Gastrocnemius medialis (tissue), 4 donors: ENCODE data around the gene ADAT2. TPM values are rescaled to one million over a fixed set of nuclear protein-coding genes. Genes with fewer than 3 reads are reported as not detected.
A peak's percentile ranks its signal among the peaks of the same experiment; 100 is the strongest.

Source experiments
- ATAC-seq, 2 donors: fragments of 150-250 bp; one replicate each; pipeline ENCODE4 v1.9.1; 2016
- DNase-seq, 2 donors: peaks; one replicate each; pipeline ENCODE4 v3.0.0-alpha.2; 2019
- H3K27ac ChIP-seq, 4 donors: fragments of 200-600 bp; sonication (generic); 1 replicate in 1 of 4; 2 replicates in 3 of 4; pipeline ENCODE4 v1.5.1; 2016 to 2018; ENCODE audit warnings: mild to moderate bottlenecking in 2 of 4, moderate library complexity in 1 of 4
- H3K27me3 ChIP-seq, 3 donors: fragments of 200-600 bp; sonication (generic) in 2 of 3; 1 replicate in 1 of 3; 2 replicates in 2 of 3; pipeline versions ENCODE4 v1.5.1 to v1.6.0; 2016 to 2019; ENCODE audit warnings: mild to moderate bottlenecking in 1 of 3, moderate library complexity in 1 of 3
- H3K36me3 ChIP-seq, 2 donors: fragments of 200-600 bp; sonication (generic) in 1 of 2; one replicate each; pipeline ENCODE4 v1.5.1; 2017 to 2018
- H3K4me1 ChIP-seq, 2 donors: fragments of 200-600 bp; sonication (generic) in 1 of 2; one replicate each; pipeline ENCODE4 v1.5.1; 2016 to 2017; ENCODE audit warnings: mild to moderate bottlenecking in 2 of 2
- H3K4me3 ChIP-seq, 4 donors: fragments of 200-600 bp; sonication (generic) in 3 of 4; 1 replicate in 1 of 4; 2 replicates in 3 of 4; pipeline ENCODE4 v1.5.1; 2016 to 2019; ENCODE audit warnings: mild to moderate bottlenecking in 2 of 4
- H3K9me3 ChIP-seq, 3 donors: fragments of 200-600 bp; sonication (generic) in 2 of 3; 1 replicate in 1 of 3; 2 replicates in 2 of 3; pipeline ENCODE4 v1.5.1; 2016 to 2019
- CTCF ChIP-seq, 5 experiments: fragments of 450-650 bp in 3 of 5; fragments of 200-600 bp in 2 of 5; sonication (generic) in 2 of 5; IDR thresholded peaks in 4 of 5; conservative IDR thresholded peaks in 1 of 5; 1 replicate in 4 of 5; 2 replicates in 1 of 5; pipeline ENCODE4 v1.5.1; 2016 to 2019; ENCODE audit warnings: antibody characterized with exemption in 5 of 5, mild to moderate bottlenecking in 3 of 5, moderate library complexity in 3 of 5
- POLR2A ChIP-seq, 2 donors: fragments of 450-650 bp; IDR thresholded peaks; one replicate each; pipeline ENCODE4 v1.6.1; 2017; ENCODE audit warnings: antibody characterized with exemption in 2 of 2, mild to moderate bottlenecking in 2 of 2, moderate library complexity in 2 of 2
- in situ Hi-C, 4 donors: fragments of 200-750 bp; cut with MboI; loops; one replicate each; pipeline versions ENCODE4 v1.15.0 to v1.8.0; 2017; ENCODE audit warnings: low sequenced_read_pairs in 4 of 4
- intact Hi-C: fragments of 100-400 bp; cut with DNase I; formaldehyde crosslinking; loops from one replicate; pipeline ENCODE4 v1.15.1; 2023; ENCODE audit warnings: low total_unique reads
- total RNA-seq, 4 donors: library from RNA; depleted of rRNA; stranded (reverse); fragments of >200 nt; gene quantifications; one replicate each; pipeline versions ENCODE4 v1.1.0 to v1.2.3, GENCODE V29; 2016

The ADAT2 gene
- total RNA-seq, 4 donors from 2014 or later: 0.16 to 4.4 (median 0.94) TPM

- Histone ChIP-seq H3K27ac (no peak overlapping the region), H3K27me3 (peaks cover 0 to 8% (median 0%) of the 10 kb centered on the region in 3 donors), H3K4me1 (peaks cover 0 to 4% of the 10 kb centered on the region in 2 donors), H3K4me3 (no peak overlapping the region), H3K9me3 (no peaks in the 10 kb centered on the region), H3K36me3 (no peaks in the 10 kb centered on the region)
- DNase-seq (peak in 1 of 2 donors; percentile 34), ATAC-seq (peak; percentile 41 to 67)
- intact Hi-C loops: no loop called here
- TF ChIP-seq CTCF (IDR thresholded peaks at IDR 0.05 in 4 of 5, conservative IDR thresholded peaks at IDR 0.05 in 1 of 5) (no peak), POLR2A (IDR thresholded peaks at IDR 0.05) (no peak)
- in situ Hi-C loops: no loop called here
Measured at GRCh38 chr6:143397227-143398222, 53.0 kb downstream of the ADAT2 start.

- no peak for ATAC-seq
- in situ Hi-C loops: no loop called here
- no peak overlapping the region for H3K27ac ChIP-seq
Measured at GRCh38 chr6:143396497-143397226, 53.8 kb downstream of the ADAT2 start.

GRCh38 chr6:143395699-143396098 is 54.8 kb downstream of the ADAT2 start:
- ATAC-seq (no peak), DNase-seq (no peak)
- in situ Hi-C loops (no loop called here), intact Hi-C loops (no loop called here)
- no peaks in the 10 kb centered on the region for H3K4me1 ChIP-seq
- no peaks in the 10 kb centered on the region for H3K36me3 ChIP-seq
- H3K27ac ChIP-seq: no peak overlapping the region
- no peaks in the 10 kb centered on the region for H3K9me3 ChIP-seq
- H3K27me3 ChIP-seq: peaks cover 0 to 8% (median 0%) of the 10 kb centered on the region in 3 donors
- TF ChIP-seq CTCF (IDR thresholded peaks at IDR 0.05 in 4 of 5, conservative IDR thresholded peaks at IDR 0.05 in 1 of 5): no peak
- H3K4me3 ChIP-seq: no peak overlapping the region

More at GRCh38 chr6:143396497-143397226, 53.8 kb downstream of the ADAT2 start:
- no peak for TF ChIP-seq CTCF (IDR thresholded peaks at IDR 0.05 in 4 of 5, conservative IDR thresholded peaks at IDR 0.05 in 1 of 5)
- TF ChIP-seq POLR2A (IDR thresholded peaks at IDR 0.05): no peak
- DNase-seq: no peak
- Histone ChIP-seq H3K4me3 (no peak overlapping the region), H3K4me1 (peaks cover 0 to 4% of the 10 kb centered on the region in 2 donors), H3K27me3 (peaks cover 0 to 8% (median 0%) of the 10 kb centered on the region in 3 donors), H3K36me3 (no peaks in the 10 kb centered on the region), H3K9me3 (no peaks in the 10 kb centered on the region)
- intact Hi-C loops: no loop called here

GRCh38 chr6:143394389-143394788 is 56.1 kb downstream of the ADAT2 start:
- TF ChIP-seq CTCF (IDR thresholded peaks at IDR 0.05 in 4 of 5, conservative IDR thresholded peaks at IDR 0.05 in 1 of 5) (no peak), POLR2A (IDR thresholded peaks at IDR 0.05) (no peak)
- H3K4me1 ChIP-seq: no peaks in the 10 kb centered on the region
- intact Hi-C loops: no loop called here
- in situ Hi-C loops: no loop called here
- no peaks in the 10 kb centered on the region for H3K36me3 ChIP-seq
- DNase-seq (no peak), ATAC-seq (no peak)
- H3K27ac ChIP-seq: no peak overlapping the region
- H3K9me3 ChIP-seq: no peaks in the 10 kb centered on the region
- H3K4me3 ChIP-seq: no peak overlapping the region
- peaks cover 0 to 8% (median 0%) of the 10 kb centered on the region in 3 donors for H3K27me3 ChIP-seq
